Large intestine (tissue), 3 donors: ENCODE measurements around the gene GLDN. TPM values are rescaled to one million over a fixed set of nuclear protein-coding genes. Genes with fewer than 3 reads are reported as not detected.

Experiments used
- DNase-seq, 2 donors: peaks; one replicate each; pipeline versions ENCODE4 v3.0.0 to v3.0.0-alpha.2; 2013
- H3K27ac ChIP-seq: one replicate; pipeline ENCODE4 v1.5.1; 2013; ENCODE audit warnings: low read length
- H3K27me3 ChIP-seq: 2 replicates; pipeline ENCODE4 v1.6.1; 2013; ENCODE audit warnings: low read length; ENCODE audit not compliant: control insufficient read depth, insufficient read depth
- H3K36me3 ChIP-seq: 2 replicates; pipeline ENCODE4 v1.6.1; 2013; ENCODE audit warnings: low read length; ENCODE audit not compliant: control insufficient read depth, insufficient read depth
- H3K4me1 ChIP-seq: one replicate; pipeline ENCODE4 v1.6.1; 2013; ENCODE audit warnings: low read length; ENCODE audit not compliant: control insufficient read depth, insufficient read depth
- H3K4me3 ChIP-seq: one replicate; pipeline ENCODE4 v1.5.1; 2013; ENCODE audit warnings: low read length
- H3K9me3 ChIP-seq: one replicate; pipeline ENCODE4 v1.6.1; 2013; ENCODE audit warnings: mild to moderate bottlenecking, low read depth, low read length, moderate library complexity; ENCODE audit not compliant: control insufficient read depth
- WGBS: methylation state at CpG from one replicate; pipeline ENCODE4 v1.1.5; 2013; ENCODE audit warnings: low lambda C conversion rate; ENCODE audit not compliant: insufficient coverage; 5-methylcytosine and 5-hydroxymethylcytosine counted together
- polyA plus RNA-seq: library from polyadenylated mRNA; unstranded; fragments of 120-200 nt; gene quantifications from one replicate; pipeline ENCODE4 v1.2.1, GENCODE V29; 2013

GLDN gene
- polyA plus RNA-seq, 1 donor: 0.64 TPM

- DNase-seq: no peak
- Histone ChIP-seq H3K4me3 (no peak overlapping the region), H3K4me1 (no peaks in the 10 kb centered on the region), H3K9me3 (no peaks in the 10 kb centered on the region), H3K27ac (no peak overlapping the region), H3K36me3 (no peaks in the 10 kb centered on the region), H3K27me3 (no peaks in the 10 kb centered on the region)
- no CpG with 5 or more reads among the region's 1 CpG for WGBS
Observed at GRCh38 chr15:51355096-51355495, 13.6 kb downstream of the GLDN start.

GRCh38 chr15:51356147-51356546 lies 14.7 kb downstream of the GLDN start:
- no peak overlapping the region for H3K27ac ChIP-seq
- H3K4me3 ChIP-seq: no peak overlapping the region
- no peaks in the 10 kb centered on the region for H3K36me3 ChIP-seq
- H3K4me1 ChIP-seq: no peaks in the 10 kb centered on the region
- no peaks in the 10 kb centered on the region for H3K27me3 ChIP-seq
- DNase-seq: no peak
- no peaks in the 10 kb centered on the region for H3K9me3 ChIP-seq
- no CpG with 5 or more reads among the region's 5 CpGs for WGBS

- H3K36me3 ChIP-seq: no peaks in the 10 kb centered on the region
- WGBS: 83% methylated on average over 2 of the region's 6 CpGs
- no peaks in the 10 kb centered on the region for H3K27me3 ChIP-seq
- no peaks in the 10 kb centered on the region for H3K4me1 ChIP-seq
- H3K27ac ChIP-seq: no peak overlapping the region
- no peaks in the 10 kb centered on the region for H3K9me3 ChIP-seq
- no peak for DNase-seq
- H3K4me3 ChIP-seq: no peak overlapping the region
Observed at GRCh38 chr15:51356983-51357382, 15.5 kb downstream of the GLDN start.

- H3K27ac ChIP-seq: no peak overlapping the region
- H3K27me3 ChIP-seq: no peaks in the 10 kb centered on the region
- H3K36me3 ChIP-seq: no peaks in the 10 kb centered on the region
- no peaks in the 10 kb centered on the region for H3K9me3 ChIP-seq
- H3K4me1 ChIP-seq: no peaks in the 10 kb centered on the region
- H3K4me3 ChIP-seq: no peak overlapping the region
- WGBS: no CpG with 5 or more reads among the region's 7 CpGs
- no peak for DNase-seq
Observed at GRCh38 chr15:51359981-51360380, 18.5 kb downstream of the GLDN start.

GRCh38 chr15:51363383-51363782 lies 21.9 kb downstream of the GLDN start:
- Histone ChIP-seq H3K9me3 (no peaks in the 10 kb centered on the region), H3K27ac (no peak overlapping the region), H3K27me3 (no peaks in the 10 kb centered on the region), H3K4me3 (no peak overlapping the region), H3K36me3 (no peaks in the 10 kb centered on the region), H3K4me1 (no peaks in the 10 kb centered on the region)
- DNase-seq: no peak
- WGBS: 100% methylated on average over 1 of the region's 9 CpGs

GRCh38 chr15:51365417-51365816 lies 24.0 kb downstream of the GLDN start:
- Histone ChIP-seq H3K4me3 (no peak overlapping the region), H3K9me3 (no peaks in the 10 kb centered on the region), H3K27ac (no peak overlapping the region), H3K4me1 (no peaks in the 10 kb centered on the region), H3K36me3 (no peaks in the 10 kb centered on the region), H3K27me3 (no peaks in the 10 kb centered on the region)
- WGBS: 96% methylated on average over 3 of the region's 6 CpGs
- DNase-seq: no peak

GRCh38 chr15:51366071-51366470 lies 24.6 kb downstream of the GLDN start:
- no CpG with 5 or more reads among the region's 5 CpGs for WGBS
- no peak overlapping the region for H3K27ac ChIP-seq
- no peaks in the 10 kb centered on the region for H3K27me3 ChIP-seq
- H3K36me3 ChIP-seq: no peaks in the 10 kb centered on the region
- H3K4me1 ChIP-seq: no peaks in the 10 kb centered on the region
- H3K4me3 ChIP-seq: no peak overlapping the region
- H3K9me3 ChIP-seq: no peaks in the 10 kb centered on the region
- DNase-seq: no peak

- Histone ChIP-seq H3K4me1 (no peaks in the 10 kb centered on the region), H3K27ac (no peak overlapping the region), H3K9me3 (no peaks in the 10 kb centered on the region), H3K4me3 (no peak overlapping the region), H3K36me3 (no peaks in the 10 kb centered on the region), H3K27me3 (no peaks in the 10 kb centered on the region)
- 67% methylated on average over 1 of the region's 3 CpGs for WGBS
- peak in 1 of 2 donors; percentile 11 for DNase-seq
Observed at GRCh38 chr15:51366920-51367319, 25.5 kb downstream of the GLDN start.

- Histone ChIP-seq H3K4me3 (no peak overlapping the region), H3K9me3 (no peaks in the 10 kb centered on the region), H3K36me3 (no peaks in the 10 kb centered on the region), H3K27me3 (no peaks in the 10 kb centered on the region), H3K4me1 (no peaks in the 10 kb centered on the region), H3K27ac (no peak overlapping the region)
- DNase-seq: peak in 1 of 2 donors; percentile 38
- WGBS: no CpG with 5 or more reads among the region's 10 CpGs
Observed at GRCh38 chr15:51367322-51367976, 26.0 kb downstream of the GLDN start.

- no peak for DNase-seq
- Histone ChIP-seq H3K4me3 (no peak overlapping the region), H3K27ac (no peak overlapping the region), H3K27me3 (no peaks in the 10 kb centered on the region), H3K4me1 (no peaks in the 10 kb centered on the region), H3K9me3 (no peaks in the 10 kb centered on the region), H3K36me3 (no peaks in the 10 kb centered on the region)
- WGBS: 80% methylated on average over 1 of the region's 6 CpGs
Observed at GRCh38 chr15:51368307-51368706, 26.9 kb downstream of the GLDN start.

- Histone ChIP-seq H3K9me3 (no peaks in the 10 kb centered on the region), H3K27ac (no peak overlapping the region)
- no CpG with 5 or more reads among the region's 3 CpGs for WGBS
Observed at GRCh38 chr15:51368751-51369450, 27.4 kb downstream of the GLDN start.

More at GRCh38 chr15:51368751-51369450, 27.4 kb downstream of the GLDN start:
- Histone ChIP-seq H3K4me3 (no peak overlapping the region), H3K4me1 (no peaks in the 10 kb centered on the region), H3K36me3 (no peaks in the 10 kb centered on the region), H3K27me3 (no peaks in the 10 kb centered on the region)
- no peak for DNase-seq
